SK-N-SH treated with all-trans-retinoic acid at 6 μM for 48 hours (cell line): Measurements from ENCODE around the gene PDE6A.

ENCODE experiments used
- ATAC-seq: fragments of 200-7000 bp; cut with Tn5 transposase; 3 replicates; pipeline ENCODE4 v1.9.1; 2020; ENCODE audit warnings: mild to moderate bottlenecking, moderate library complexity
- ARNTL ChIP-seq: fragments of 450-650 bp; formaldehyde crosslinking; IDR thresholded peaks from 2 replicates; pipeline ENCODE4 v1.5.0; 2020; ENCODE audit warnings: low read depth, mild to moderate bottlenecking, moderate library complexity, borderline replicate concordance
- BACH2 ChIP-seq: fragments of 250-450 bp; sonication (Bioruptor Pico); IDR thresholded peaks from 2 replicates; pipeline ENCODE4 v1.9.0; 2021; ENCODE audit warnings: mild to moderate bottlenecking, borderline replicate concordance
- CREB5 ChIP-seq: fragments of 250-450 bp; sonication (Bioruptor Pico); IDR thresholded peaks from 2 replicates; pipeline ENCODE4 v1.5.1; 2020; ENCODE audit warnings: low read depth, mild to moderate bottlenecking, moderate library complexity
- CSDC2 ChIP-seq: fragments of 250-450 bp; sonication (Bioruptor Pico); IDR thresholded peaks from 2 replicates; pipeline ENCODE4 v1.5.0; 2020; ENCODE audit warnings: mild to moderate bottlenecking, moderate library complexity
- ESRRG ChIP-seq: fragments of 250-450 bp; sonication (Bioruptor Pico); IDR thresholded peaks from 2 replicates; pipeline ENCODE4 v1.6.1; 2021; ENCODE audit warnings: mild to moderate bottlenecking
- GLIS3 ChIP-seq: fragments of 250-450 bp; sonication (Bioruptor Pico); IDR thresholded peaks from 2 replicates; pipeline ENCODE4 v1.5.0; 2020; ENCODE audit warnings: mild to moderate bottlenecking, moderate library complexity
- ISL1 ChIP-seq: fragments of 250-450 bp; sonication (Bioruptor Pico); IDR thresholded peaks from 2 replicates; pipeline ENCODE4 v2.1.2; 2022; ENCODE audit warnings: mild to moderate bottlenecking, moderate library complexity
- OSR1 ChIP-seq: fragments of 250-450 bp; sonication (Bioruptor Pico); IDR thresholded peaks from 2 replicates; pipeline ENCODE4 v1.8.0; 2022; ENCODE audit warnings: moderate library complexity, mild to moderate bottlenecking, inconsistent platforms
- PPARA ChIP-seq: fragments of 250-450 bp; sonication (Bioruptor Pico); IDR thresholded peaks from 2 replicates; pipeline ENCODE4 v1.5.0; 2020; ENCODE audit warnings: mild to moderate bottlenecking, borderline replicate concordance
- RARB ChIP-seq: fragments of 250-450 bp; sonication (Bioruptor Pico); IDR thresholded peaks from 2 replicates; pipeline ENCODE4 v1.8.0; 2021; ENCODE audit warnings: mild to moderate bottlenecking, moderate library complexity
- SNAI2 ChIP-seq: fragments of 250-450 bp; sonication (Bioruptor Pico); IDR thresholded peaks from 2 replicates; pipeline ENCODE4 v1.5.0; 2020; ENCODE audit warnings: mild to moderate bottlenecking, moderate library complexity
- TCF4 ChIP-seq: fragments of 250-450 bp; sonication (Bioruptor Pico); IDR thresholded peaks from 2 replicates; pipeline ENCODE4 v1.8.0; 2021; ENCODE audit warnings: mild to moderate bottlenecking, moderate library complexity, borderline replicate concordance
- TOX ChIP-seq: fragments of 250-450 bp; sonication (Bioruptor Pico); IDR thresholded peaks from 2 replicates; pipeline ENCODE4 v1.8.0; 2021; ENCODE audit warnings: mild to moderate bottlenecking, moderate library complexity, borderline replicate concordance
- ZC3H10 ChIP-seq: fragments of 250-450 bp; sonication (Bioruptor Pico); IDR thresholded peaks from 2 replicates; pipeline ENCODE4 v1.5.1; 2021; ENCODE audit warnings: mild to moderate bottlenecking, moderate library complexity
- ZFP30 ChIP-seq: fragments of 450-650 bp; formaldehyde crosslinking; IDR thresholded peaks from 2 replicates; pipeline ENCODE4 v1.5.0; 2022; ENCODE audit warnings: mild to moderate bottlenecking, moderate library complexity
- ZNF565 ChIP-seq: fragments of 450-650 bp; formaldehyde crosslinking; conservative IDR thresholded peaks from 2 replicates; pipeline ENCODE4 v1.5.0; 2020; ENCODE audit warnings: low read depth, mild to moderate bottlenecking, moderate library complexity
- ZNF70 ChIP-seq: fragments of 450-650 bp; formaldehyde crosslinking; IDR thresholded peaks from 2 replicates; pipeline ENCODE4 v1.5.0; 2020; ENCODE audit warnings: mild to moderate bottlenecking, moderate library complexity
- ZNF8 ChIP-seq: fragments of 450-650 bp; formaldehyde crosslinking; IDR thresholded peaks from 2 replicates; pipeline ENCODE4 v1.5.0; 2020; ENCODE audit warnings: mild to moderate bottlenecking, moderate library complexity
- TF ChIP-seq, protein P1 (sequence below): fragments of 250-450 bp; sonication (Bioruptor Pico); IDR thresholded peaks from 2 replicates; pipeline ENCODE4 v1.8.0; 2021; ENCODE audit warnings: low read depth, mild to moderate bottlenecking, moderate library complexity, borderline replicate concordance
- TF ChIP-seq, protein P2 (sequence below): fragments of 250-450 bp; sonication (Bioruptor Pico); IDR thresholded peaks from 2 replicates; pipeline ENCODE4 v1.5.0; 2020; ENCODE audit warnings: mild to moderate bottlenecking, moderate library complexity
- TF ChIP-seq, protein P3 (sequence below): fragments of 250-450 bp; sonication (Bioruptor Pico); IDR thresholded peaks from 2 replicates; pipeline ENCODE4 v1.8.0; 2020; ENCODE audit warnings: mild to moderate bottlenecking, moderate library complexity, borderline replicate concordance

The PDE6A gene

GRCh38 chr5:149826574-149826973 is 118.0 kb downstream of the PDE6A start:
- TF ChIP-seq ZNF8 (CRISPR knock-in tag) = no peak
- ATAC-seq = no peak

DNA sequence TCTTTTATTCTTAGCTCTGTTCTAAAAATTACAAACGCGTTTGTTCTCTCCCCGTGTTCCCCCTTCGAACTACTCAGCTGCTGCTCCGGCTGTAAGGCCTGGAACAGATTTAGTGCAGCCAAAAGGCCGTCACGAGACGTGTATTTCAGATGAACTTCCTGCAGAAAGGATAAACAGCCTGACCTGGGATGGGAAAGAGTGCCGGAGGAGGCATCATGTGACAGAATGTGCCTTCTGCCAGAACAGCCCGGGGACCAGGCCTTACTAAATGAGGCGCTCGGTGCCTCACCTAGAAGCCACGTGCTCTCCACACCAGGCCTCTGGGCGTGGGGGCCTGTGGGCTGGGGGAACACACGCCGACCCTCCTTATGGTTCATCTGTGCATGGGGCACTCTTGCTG is 119.7 kb downstream of the PDE6A start:
- TF ChIP-seq ESRRG (CRISPR knock-in tag) = no peak
- TF ChIP-seq BACH2 (CRISPR knock-in tag) = no peak
- TF ChIP-seq CREB5 (CRISPR knock-in tag) = no peak
- TF ChIP-seq TOX (CRISPR knock-in tag) = no peak
- no peak for TF ChIP-seq OSR1 (CRISPR knock-in tag)
- TF ChIP-seq, protein P1, sequence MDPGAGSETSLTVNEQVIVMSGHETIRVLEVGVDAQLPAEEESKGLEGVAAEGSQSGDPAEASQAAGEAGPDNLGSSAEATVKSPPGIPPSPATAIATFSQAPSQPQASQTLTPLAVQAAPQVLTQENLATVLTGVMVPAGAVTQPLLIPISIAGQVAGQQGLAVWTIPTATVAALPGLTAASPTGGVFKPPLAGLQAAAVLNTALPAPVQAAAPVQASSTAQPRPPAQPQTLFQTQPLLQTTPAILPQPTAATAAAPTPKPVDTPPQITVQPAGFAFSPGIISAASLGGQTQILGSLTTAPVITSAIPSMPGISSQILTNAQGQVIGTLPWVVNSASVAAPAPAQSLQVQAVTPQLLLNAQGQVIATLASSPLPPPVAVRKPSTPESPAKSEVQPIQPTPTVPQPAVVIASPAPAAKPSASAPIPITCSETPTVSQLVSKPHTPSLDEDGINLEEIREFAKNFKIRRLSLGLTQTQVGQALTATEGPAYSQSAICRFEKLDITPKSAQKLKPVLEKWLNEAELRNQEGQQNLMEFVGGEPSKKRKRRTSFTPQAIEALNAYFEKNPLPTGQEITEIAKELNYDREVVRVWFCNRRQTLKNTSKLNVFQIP (CRISPR knock-in tag) = no peak
- TF ChIP-seq ZNF565 (CRISPR knock-in tag) = no peak
- no peak for TF ChIP-seq ZNF8 (CRISPR knock-in tag)
- no peak for TF ChIP-seq SNAI2
- TF ChIP-seq ZC3H10 (CRISPR knock-in tag) = no peak
- no peak for TF ChIP-seq ZFP30
- no peak for TF ChIP-seq ISL1 (CRISPR knock-in tag)
- no peak for TF ChIP-seq RARB (CRISPR knock-in tag)
- no peak for TF ChIP-seq CSDC2
- no peak for TF ChIP-seq ZNF70 (CRISPR knock-in tag)
- no peak for TF ChIP-seq GLIS3 (CRISPR knock-in tag)
- no peak for TF ChIP-seq TCF4 (CRISPR knock-in tag)
- TF ChIP-seq, protein P2, sequence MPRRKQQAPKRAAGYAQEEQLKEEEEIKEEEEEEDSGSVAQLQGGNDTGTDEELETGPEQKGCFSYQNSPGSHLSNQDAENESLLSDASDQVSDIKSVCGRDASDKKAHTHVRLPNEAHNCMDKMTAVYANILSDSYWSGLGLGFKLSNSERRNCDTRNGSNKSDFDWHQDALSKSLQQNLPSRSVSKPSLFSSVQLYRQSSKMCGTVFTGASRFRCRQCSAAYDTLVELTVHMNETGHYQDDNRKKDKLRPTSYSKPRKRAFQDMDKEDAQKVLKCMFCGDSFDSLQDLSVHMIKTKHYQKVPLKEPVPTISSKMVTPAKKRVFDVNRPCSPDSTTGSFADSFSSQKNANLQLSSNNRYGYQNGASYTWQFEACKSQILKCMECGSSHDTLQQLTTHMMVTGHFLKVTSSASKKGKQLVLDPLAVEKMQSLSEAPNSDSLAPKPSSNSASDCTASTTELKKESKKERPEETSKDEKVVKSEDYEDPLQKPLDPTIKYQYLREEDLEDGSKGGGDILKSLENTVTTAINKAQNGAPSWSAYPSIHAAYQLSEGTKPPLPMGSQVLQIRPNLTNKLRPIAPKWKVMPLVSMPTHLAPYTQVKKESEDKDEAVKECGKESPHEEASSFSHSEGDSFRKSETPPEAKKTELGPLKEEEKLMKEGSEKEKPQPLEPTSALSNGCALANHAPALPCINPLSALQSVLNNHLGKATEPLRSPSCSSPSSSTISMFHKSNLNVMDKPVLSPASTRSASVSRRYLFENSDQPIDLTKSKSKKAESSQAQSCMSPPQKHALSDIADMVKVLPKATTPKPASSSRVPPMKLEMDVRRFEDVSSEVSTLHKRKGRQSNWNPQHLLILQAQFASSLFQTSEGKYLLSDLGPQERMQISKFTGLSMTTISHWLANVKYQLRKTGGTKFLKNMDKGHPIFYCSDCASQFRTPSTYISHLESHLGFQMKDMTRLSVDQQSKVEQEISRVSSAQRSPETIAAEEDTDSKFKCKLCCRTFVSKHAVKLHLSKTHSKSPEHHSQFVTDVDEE (CRISPR knock-in tag) = no peak
- no peak for TF ChIP-seq PPARA (CRISPR knock-in tag)
- TF ChIP-seq, protein P3, sequence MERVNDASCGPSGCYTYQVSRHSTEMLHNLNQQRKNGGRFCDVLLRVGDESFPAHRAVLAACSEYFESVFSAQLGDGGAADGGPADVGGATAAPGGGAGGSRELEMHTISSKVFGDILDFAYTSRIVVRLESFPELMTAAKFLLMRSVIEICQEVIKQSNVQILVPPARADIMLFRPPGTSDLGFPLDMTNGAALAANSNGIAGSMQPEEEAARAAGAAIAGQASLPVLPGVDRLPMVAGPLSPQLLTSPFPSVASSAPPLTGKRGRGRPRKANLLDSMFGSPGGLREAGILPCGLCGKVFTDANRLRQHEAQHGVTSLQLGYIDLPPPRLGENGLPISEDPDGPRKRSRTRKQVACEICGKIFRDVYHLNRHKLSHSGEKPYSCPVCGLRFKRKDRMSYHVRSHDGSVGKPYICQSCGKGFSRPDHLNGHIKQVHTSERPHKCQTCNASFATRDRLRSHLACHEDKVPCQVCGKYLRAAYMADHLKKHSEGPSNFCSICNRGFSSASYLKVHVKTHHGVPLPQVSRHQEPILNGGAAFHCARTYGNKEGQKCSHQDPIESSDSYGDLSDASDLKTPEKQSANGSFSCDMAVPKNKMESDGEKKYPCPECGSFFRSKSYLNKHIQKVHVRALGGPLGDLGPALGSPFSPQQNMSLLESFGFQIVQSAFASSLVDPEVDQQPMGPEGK (CRISPR knock-in tag) = no peak
- no peak for ATAC-seq

DNA sequence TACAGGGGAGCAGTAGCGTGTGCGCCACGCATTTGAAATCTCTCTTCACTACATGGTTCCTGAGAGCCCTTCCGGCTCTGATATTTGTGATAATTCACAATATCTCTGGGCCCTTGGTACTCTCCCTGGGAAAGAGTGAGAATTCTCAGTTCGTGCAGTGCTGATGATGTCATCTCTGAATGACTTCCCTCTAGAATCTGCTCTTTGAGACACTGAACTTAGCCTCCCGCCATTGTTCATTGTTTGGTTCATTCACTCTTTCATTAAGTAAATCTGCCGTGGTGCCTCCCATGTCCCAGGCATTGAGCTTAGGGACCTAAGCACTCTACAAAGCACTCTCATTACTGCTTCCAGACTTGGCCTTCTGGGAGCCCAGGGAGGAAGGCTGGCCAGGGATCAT is 120.5 kb downstream of the PDE6A start:
- ATAC-seq = no peak
- TF ChIP-seq ARNTL (CRISPR knock-in tag) (no peak), CREB5 (CRISPR knock-in tag) (no peak), ZNF70 (CRISPR knock-in tag) (no peak), ZNF565 (CRISPR knock-in tag) (no peak), ESRRG (CRISPR knock-in tag) (no peak), RARB (CRISPR knock-in tag) (no peak), ISL1 (CRISPR knock-in tag) (no peak), PPARA (CRISPR knock-in tag) (no peak), ZC3H10 (CRISPR knock-in tag) (no peak)
